H9 (cell line): ENCODE data around the gene PTPRN2. TPM values are rescaled to one million over a fixed set of nuclear protein-coding genes. Genes with fewer than 3 reads are reported as not detected.
"Not testable (repeated sequence)": the region's sequence is repeated elsewhere in the genome, so short reads cannot be mapped to it uniquely, and the experiment has no call there.

Experiments used
- DNase-seq: peaks from one replicate; pipeline ENCODE4 v3.0.0-alpha.2; 2017
- H2AFZ ChIP-seq: one replicate; pipeline ENCODE4 v1.6.1; 2013; ENCODE audit warnings: mild to moderate bottlenecking, low read length, control low read depth, moderate library complexity
- H2AK5ac ChIP-seq: 2 replicates; pipeline ENCODE4 v1.6.1; 2013; ENCODE audit warnings: low read length, control low read depth, mixed read lengths; ENCODE audit not compliant: insufficient read length
- H2BK120ac ChIP-seq: one replicate; pipeline ENCODE4 v1.6.1; 2013; ENCODE audit warnings: low read depth, mild to moderate bottlenecking, low read length, control low read depth, inconsistent platforms; ENCODE audit not compliant: poor library complexity, severe bottlenecking
- H2BK12ac ChIP-seq: 2 replicates; pipeline ENCODE4 v1.6.1; 2013; ENCODE audit warnings: low read length, control low read depth, mixed read lengths, low read depth; ENCODE audit not compliant: insufficient read length
- H2BK15ac ChIP-seq: 2 replicates; pipeline ENCODE4 v1.6.1; 2013; ENCODE audit warnings: low read depth, low read length, control low read depth
- H2BK20ac ChIP-seq: one replicate; pipeline ENCODE4 v1.6.1; 2013; ENCODE audit warnings: low read depth, mild to moderate bottlenecking, low read length, control low read depth, inconsistent platforms; ENCODE audit not compliant: poor library complexity, severe bottlenecking
- H2BK5ac ChIP-seq: 2 replicates; pipeline ENCODE4 v1.6.1; 2013; ENCODE audit warnings: low read length, control low read depth, mixed read lengths; ENCODE audit not compliant: insufficient read length
- H3K14ac ChIP-seq: 2 replicates; pipeline ENCODE4 v1.6.1; 2013; ENCODE audit warnings: low read length, control low read depth; ENCODE audit not compliant: insufficient read depth
- H3K18ac ChIP-seq: 2 replicates; pipeline ENCODE4 v1.6.1; 2013; ENCODE audit warnings: low read depth, mild to moderate bottlenecking, mixed read lengths, low read length, control low read depth; ENCODE audit not compliant: insufficient read length
- H3K23ac ChIP-seq: 2 replicates; pipeline ENCODE4 v1.6.1; 2013; ENCODE audit warnings: low read length, control low read depth, mixed read lengths, low read depth; ENCODE audit not compliant: insufficient read length
- H3K23me2 ChIP-seq: 2 replicates; pipeline ENCODE4 v1.6.1; 2013; ENCODE audit warnings: low read depth, mild to moderate bottlenecking, mixed read lengths, low read length, control low read depth; ENCODE audit not compliant: insufficient read length, poor library complexity, severe bottlenecking
- H3K27ac ChIP-seq: 2 replicates; pipeline ENCODE4 v1.5.1; 2013; ENCODE audit warnings: low read length, control low read depth, mixed read lengths, low read depth; ENCODE audit not compliant: insufficient read length
- H3K27me3 ChIP-seq: 2 replicates; pipeline ENCODE4 v1.6.1; 2013; ENCODE audit warnings: low read length, control low read depth, inconsistent platforms; ENCODE audit not compliant: insufficient read depth
- H3K4ac ChIP-seq: 2 replicates; pipeline ENCODE4 v1.6.1; 2013; ENCODE audit warnings: low read depth, mild to moderate bottlenecking, control low read depth, inconsistent platforms, low read length, moderate library complexity
- H3K4me1 ChIP-seq: 2 replicates; pipeline ENCODE4 v1.6.1; 2013; ENCODE audit warnings: low read length, control low read depth, inconsistent platforms; ENCODE audit not compliant: insufficient read depth
- H3K4me2 ChIP-seq: 2 replicates; pipeline ENCODE4 v1.6.1; 2013; ENCODE audit warnings: low read length, control low read depth, mixed read lengths; ENCODE audit not compliant: insufficient read length, insufficient read depth
- H3K56ac ChIP-seq: 2 replicates; pipeline ENCODE4 v1.6.1; 2013; ENCODE audit warnings: low read depth, mild to moderate bottlenecking, mixed read lengths, low read length, control low read depth; ENCODE audit not compliant: insufficient read length
- H3K79me1 ChIP-seq: 2 replicates; pipeline ENCODE4 v1.6.1; 2013; ENCODE audit warnings: low read depth, mild to moderate bottlenecking, moderate library complexity, low read length, control low read depth, inconsistent platforms; ENCODE audit not compliant: insufficient read depth, poor library complexity, severe bottlenecking
- H3K79me2 ChIP-seq: 2 replicates; pipeline ENCODE4 v1.6.1; 2013; ENCODE audit warnings: low read length, control low read depth, inconsistent platforms; ENCODE audit not compliant: insufficient read depth
- H3K9ac ChIP-seq: 2 replicates; pipeline ENCODE4 v1.6.1; 2013; ENCODE audit warnings: low read length, control low read depth, mixed read lengths; ENCODE audit not compliant: insufficient read length; ENCODE audit errors: extremely low read depth
- H3K9me3 ChIP-seq: one replicate; pipeline ENCODE4 v1.6.1; 2013; ENCODE audit warnings: low read depth, low read length, inconsistent platforms; ENCODE audit not compliant: control insufficient read depth
- H3T11ph ChIP-seq: one replicate; pipeline ENCODE4 v1.6.1; 2013; ENCODE audit warnings: mild to moderate bottlenecking, low read length, control low read depth, inconsistent platforms
- H4K20me1 ChIP-seq: one replicate; pipeline ENCODE4 v1.6.1; 2013; ENCODE audit not compliant: control insufficient read depth, insufficient read length, insufficient read depth
- H4K5ac ChIP-seq: 2 replicates; pipeline ENCODE4 v1.6.1; 2013; ENCODE audit warnings: low read depth, mild to moderate bottlenecking, mixed read lengths, low read length, control low read depth; ENCODE audit not compliant: insufficient read length
- H4K8ac ChIP-seq: replicated peaks from 2 replicates; pipeline ENCODE4 v1.6.1; 2013; ENCODE audit warnings: low read length, control low read depth, mixed read lengths, low read depth; ENCODE audit not compliant: insufficient read length
- H4K91ac ChIP-seq: 2 replicates; pipeline ENCODE4 v1.6.1; 2013; ENCODE audit warnings: low read depth, mild to moderate bottlenecking, moderate library complexity, mixed read lengths, low read length, control low read depth; ENCODE audit not compliant: insufficient read length
- H3K27ac Mint-ChIP-seq, 3 experiments: 2 replicates in 2 of 3; 3 replicates in 1 of 3; pipeline ENCODE4 v1.8.0; 2020 to 2021; ENCODE audit warnings: mixed read lengths in 3 of 3, mild to moderate bottlenecking in 1 of 3, moderate library complexity in 1 of 3
- H3K27me3 Mint-ChIP-seq: 2 replicates; pipeline ENCODE4 v1.8.0; 2021; ENCODE audit warnings: low read depth, mild to moderate bottlenecking, moderate library complexity, mixed read lengths
- H3K36me3 Mint-ChIP-seq, 3 experiments: 2 replicates in 2 of 3; 3 replicates in 1 of 3; pipeline ENCODE4 v1.8.0; 2020 to 2021; ENCODE audit warnings: low read depth in 3 of 3, mixed read lengths in 3 of 3; ENCODE audit not compliant: insufficient read depth in 1 of 3
- H3K4me1 Mint-ChIP-seq, 2 experiments: 2 replicates each; pipeline ENCODE4 v1.8.0; 2020; ENCODE audit warnings: mixed read lengths in 2 of 2
- H3K4me3 Mint-ChIP-seq, 2 experiments: 2 replicates in 1 of 2; 3 replicates in 1 of 2; pipeline ENCODE4 v1.8.0; 2020 to 2021; ENCODE audit warnings: mild to moderate bottlenecking in 2 of 2, mixed read lengths in 2 of 2, moderate library complexity in 1 of 2
- H3K9me3 Mint-ChIP-seq, 2 experiments: 2 replicates in 1 of 2; 3 replicates in 1 of 2; pipeline ENCODE4 v1.8.0; 2020; ENCODE audit warnings: mild to moderate bottlenecking in 2 of 2, mixed read lengths in 2 of 2, moderate library complexity in 1 of 2
- WGBS: extraction: QIAGEN DNeasy Blood & Tissue Kit; methylation state at CpG from one replicate; pipeline ENCODE4 v1.1.7; 2013; ENCODE audit warnings: missing lambda C conversion rate, low lambda C conversion rate, mixed read lengths; ENCODE audit not compliant: insufficient read length; ENCODE audit errors: extremely low coverage; 5-methylcytosine and 5-hydroxymethylcytosine counted together
- total RNA-seq: library from RNA; stranded (reverse); gene quantifications from 2 replicates; pipeline ENCODE4 v1.2.1, GENCODE V29; 2021
- TF ChIP-seq, protein P1 (sequence below): fragments of 200-600 bp; sonication (generic); conservative IDR thresholded peaks from 3 replicates; pipeline ENCODE4 v1.8.0; 2021; ENCODE audit warnings: antibody characterized with exemption, mild to moderate bottlenecking

PTPRN2 gene
- total RNA-seq, 1 experiment from 2014 or later: 5.2 TPM

- H3K4ac ChIP-seq: no peak overlapping the region
- peaks cover 11 to 25% (median 11%) of the 10 kb centered on the region in 3 experiments for H3K36me3 Mint-ChIP-seq
- H3K56ac ChIP-seq: no peak overlapping the region
- H3K4me3 Mint-ChIP-seq: no peak overlapping the region
- no peak overlapping the region for H2BK5ac ChIP-seq
- H3K4me1 ChIP-seq: peaks cover 2% of the 10 kb centered on the region; the same call in 1 of the 2 replicates
- no peak overlapping the region for H3K9ac ChIP-seq
- no peak overlapping the region for H3K27ac Mint-ChIP-seq
- no peak for DNase-seq
- H2AFZ ChIP-seq: no peak overlapping the region
- H2BK12ac ChIP-seq: no peak overlapping the region
- H4K5ac ChIP-seq: no peak overlapping the region
- peaks cover 3% of the 10 kb centered on the region; the same call in 1 of the 2 replicates for H3K27me3 Mint-ChIP-seq
- peaks cover 10 to 25% of the 10 kb centered on the region in 2 experiments for H3K4me1 Mint-ChIP-seq
- TF ChIP-seq, protein P1, sequence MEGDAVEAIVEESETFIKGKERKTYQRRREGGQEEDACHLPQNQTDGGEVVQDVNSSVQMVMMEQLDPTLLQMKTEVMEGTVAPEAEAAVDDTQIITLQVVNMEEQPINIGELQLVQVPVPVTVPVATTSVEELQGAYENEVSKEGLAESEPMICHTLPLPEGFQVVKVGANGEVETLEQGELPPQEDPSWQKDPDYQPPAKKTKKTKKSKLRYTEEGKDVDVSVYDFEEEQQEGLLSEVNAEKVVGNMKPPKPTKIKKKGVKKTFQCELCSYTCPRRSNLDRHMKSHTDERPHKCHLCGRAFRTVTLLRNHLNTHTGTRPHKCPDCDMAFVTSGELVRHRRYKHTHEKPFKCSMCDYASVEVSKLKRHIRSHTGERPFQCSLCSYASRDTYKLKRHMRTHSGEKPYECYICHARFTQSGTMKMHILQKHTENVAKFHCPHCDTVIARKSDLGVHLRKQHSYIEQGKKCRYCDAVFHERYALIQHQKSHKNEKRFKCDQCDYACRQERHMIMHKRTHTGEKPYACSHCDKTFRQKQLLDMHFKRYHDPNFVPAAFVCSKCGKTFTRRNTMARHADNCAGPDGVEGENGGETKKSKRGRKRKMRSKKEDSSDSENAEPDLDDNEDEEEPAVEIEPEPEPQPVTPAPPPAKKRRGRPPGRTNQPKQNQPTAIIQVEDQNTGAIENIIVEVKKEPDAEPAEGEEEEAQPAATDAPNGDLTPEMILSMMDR: no peak
- no peak overlapping the region for H4K8ac ChIP-seq
- H2BK15ac ChIP-seq: no peak overlapping the region
- no peaks in the 10 kb centered on the region for H3K79me1 ChIP-seq
- no peak overlapping the region for H3K27ac ChIP-seq
- no peaks in the 10 kb centered on the region for H3K27me3 ChIP-seq
- peaks cover 12% of the 10 kb centered on the region for H3K9me3 ChIP-seq
- H3T11ph ChIP-seq: no peak overlapping the region
- H3K79me2 ChIP-seq: no peaks in the 10 kb centered on the region
- H3K23me2 ChIP-seq: no peaks in the 10 kb centered on the region
- H3K14ac ChIP-seq: no peak overlapping the region
- no peak overlapping the region for H3K23ac ChIP-seq
- H3K18ac ChIP-seq: no peak overlapping the region
- no peak overlapping the region for H2BK120ac ChIP-seq
- no peaks in the 10 kb centered on the region for H4K20me1 ChIP-seq
- no CpG with 5 or more reads among the region's 24 CpGs for WGBS
- H2AK5ac ChIP-seq: no peak overlapping the region
- no peak overlapping the region for H3K4me2 ChIP-seq
- H3K9me3 Mint-ChIP-seq: peaks cover 22 to 34% of the 10 kb centered on the region in 2 experiments
- no peak overlapping the region for H2BK20ac ChIP-seq
- H4K91ac ChIP-seq: no peak overlapping the region
These were observed 62.6 kb downstream of the PTPRN2 start for GRCh38 chr7:158524749-158525635.

DNA sequence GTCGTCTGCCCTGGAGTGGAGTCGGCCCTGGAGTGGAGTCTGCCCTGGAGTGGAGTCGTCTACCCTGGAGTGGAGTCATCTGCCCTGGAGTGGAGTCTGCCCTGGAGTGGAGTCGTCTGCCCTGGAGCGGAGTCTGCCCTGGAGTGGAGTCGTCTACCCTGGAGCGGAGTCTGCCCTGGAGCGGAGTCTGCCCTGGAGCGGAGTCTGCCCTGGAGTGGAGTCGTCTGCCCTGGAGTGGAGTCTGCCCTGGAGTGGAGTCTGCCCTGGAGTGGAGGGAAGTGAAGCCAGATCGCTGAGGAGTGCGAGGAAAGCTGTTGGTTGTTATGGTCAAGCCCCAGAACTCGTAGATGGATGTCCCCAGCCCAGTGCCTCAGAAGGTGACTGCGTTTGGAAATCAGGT is 63.3 kb downstream of the PTPRN2 start:
- H3K56ac ChIP-seq, H2BK15ac ChIP-seq, H2BK120ac ChIP-seq, DNase-seq, H3K4me2 ChIP-seq, H3K79me2 ChIP-seq, H3K4ac ChIP-seq, H2BK5ac ChIP-seq, H3K18ac ChIP-seq, H3K27me3 Mint-ChIP-seq, H4K91ac ChIP-seq, H2BK20ac ChIP-seq, H3K27ac Mint-ChIP-seq, H4K5ac ChIP-seq, H2AK5ac ChIP-seq, H4K8ac ChIP-seq, H2AFZ ChIP-seq, H3K79me1 ChIP-seq, H3K9ac ChIP-seq, H2BK12ac ChIP-seq, H4K20me1 ChIP-seq, H3K14ac ChIP-seq, H3K4me3 Mint-ChIP-seq, H3K23me2 ChIP-seq, H3T11ph ChIP-seq, H3K27me3 ChIP-seq, H3K27ac ChIP-seq, H3K23ac ChIP-seq, H3K4me1 ChIP-seq: not testable (repeated sequence)
- H3K9me3 Mint-ChIP-seq: peaks cover 22 to 34% of the 10 kb centered on the region in 2 experiments
- no CpG with 5 or more reads among the region's 14 CpGs for WGBS
- H3K4me1 Mint-ChIP-seq: peaks cover 10 to 20% of the 10 kb centered on the region in 2 experiments
- peaks cover 11 to 25% (median 11%) of the 10 kb centered on the region in 3 experiments for H3K36me3 Mint-ChIP-seq
- H3K9me3 ChIP-seq: peaks cover 12% of the 10 kb centered on the region
